ENCODE results near the gene HEY2.

DNA sequence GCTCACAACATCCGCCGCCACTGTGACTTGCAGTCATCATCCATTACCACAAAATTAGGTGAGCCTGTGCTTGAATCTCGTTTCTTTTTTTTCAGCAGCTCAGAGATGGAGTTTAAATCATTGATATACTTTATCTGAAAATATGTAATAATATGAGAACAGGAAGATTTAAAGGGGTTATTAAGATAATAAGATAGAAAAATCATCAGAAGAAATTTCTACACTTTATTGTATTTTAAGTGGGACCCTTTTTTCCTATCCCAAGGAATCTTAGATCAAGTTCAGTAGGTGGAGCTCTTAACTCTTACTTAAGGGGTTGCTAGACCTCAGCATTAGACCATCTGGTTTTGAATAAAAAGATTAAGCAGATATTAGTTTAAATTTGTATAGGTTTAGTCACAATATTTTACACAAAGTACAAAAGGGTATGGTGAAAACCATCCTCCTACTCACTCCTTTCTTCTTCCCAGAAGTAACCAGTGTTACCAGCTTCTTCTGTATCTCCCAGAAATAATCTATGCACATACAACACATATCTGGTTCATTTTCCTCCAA is 32.0 kb downstream of the HEY2 start:
- TF ChIP-seq CTCF (IDR thresholded peaks at IDR 0.05; ENCODE audit: extremely low read depth in 1 of 2, insufficient read depth in 1 of 2, low read depth in 1 of 2, low read length in 2 of 2) (no peak), POLR2A (IDR thresholded peaks at IDR 0.05; ENCODE audit: low read depth, low read length) (no peak), JUN (IDR thresholded peaks at IDR 0.05; ENCODE audit: borderline replicate concordance, insufficient read depth, insufficient read length, low read depth) (peak; percentile 0), EZH2 (IDR thresholded peaks at IDR 0.05; ENCODE audit: borderline replicate concordance, low read depth, low read length, severe bottlenecking) (no peak), FOS (IDR thresholded peaks at IDR 0.05; ENCODE audit: borderline replicate concordance, insufficient read depth, low read length) (no peak)

Data from endothelial cell of umbilical vein (primary cell).